Lower lobe of right lung (tissue), 2 donors: ENCODE measurements around the gene CCDC149. TPM values are rescaled to one million over a fixed set of nuclear protein-coding genes. Genes with fewer than 3 reads are reported as not detected.

ENCODE experiments used
- ATAC-seq, 2 donors: fragments of 200-7000 bp; cut with Tn5 transposase; one replicate each; pipeline ENCODE4 v1.9.1; 2020 to 2022; ENCODE audit warnings: mild to moderate bottlenecking in 2 of 2, moderate library complexity in 2 of 2
- DNase-seq: peaks from one replicate; pipeline ENCODE4 v3.0.0-alpha.2; 2020
- H3K27ac ChIP-seq: fragments of 200-600 bp; one replicate; pipeline ENCODE4 v1.8.0; 2022
- H3K27me3 ChIP-seq: fragments of 200-600 bp; one replicate; pipeline ENCODE4 v1.8.0; 2022; ENCODE audit warnings: low read depth
- H3K36me3 ChIP-seq: fragments of 200-600 bp; one replicate; pipeline ENCODE4 v1.8.0; 2022; ENCODE audit warnings: mild to moderate bottlenecking
- H3K4me1 ChIP-seq: fragments of 200-600 bp; one replicate; pipeline ENCODE4 v1.8.0; 2022
- H3K4me3 ChIP-seq: fragments of 200-600 bp; one replicate; pipeline ENCODE4 v1.8.0; 2022; ENCODE audit warnings: mild to moderate bottlenecking
- H3K9me3 ChIP-seq: fragments of 200-600 bp; one replicate; pipeline ENCODE4 v1.8.0; 2022
- CTCF ChIP-seq: fragments of 200-600 bp; IDR thresholded peaks from one replicate; pipeline ENCODE4 v1.8.0; 2022; ENCODE audit warnings: antibody characterized with exemption, mild to moderate bottlenecking
- intact Hi-C: fragments of 100-400 bp; cut with DNase I; formaldehyde crosslinking; loops from one replicate; pipeline ENCODE4 v1.11.0; 2022
- total RNA-seq: library from RNA; stranded (reverse); fragmentation: NEBNext Ultra II Directional; extraction: Animal tissue kit (Norgen Biotek cat#: 25700); gene quantifications from one replicate; pipeline ENCODE4 v1.2.1, GENCODE V29; 2021
- donor health status: DM: no; HTN: yes; CAD: no; lungs with severe emphysema.

CCDC149 gene
- total RNA-seq, 1 donor from 2014 or later, result 23.8 TPM

GRCh38 chr4:24809815-24810405, 102.9 kb downstream of the CCDC149 start:
- no peak for TF ChIP-seq CTCF
- peaks cover 10% of the 10 kb centered on the region for H3K36me3 ChIP-seq
- H3K4me3 ChIP-seq, result no peak overlapping the region
- H3K4me1 ChIP-seq, result no peaks in the 10 kb centered on the region
- DNase-seq (no peak), ATAC-seq (no peak)
- no peaks in the 10 kb centered on the region for H3K27me3 ChIP-seq
- no peak overlapping the region for H3K27ac ChIP-seq
- no peaks in the 10 kb centered on the region for H3K9me3 ChIP-seq
- intact Hi-C loops, result no loop called here

GRCh38 chr4:24809376-24809775, 103.5 kb downstream of the CCDC149 start:
- Histone ChIP-seq H3K4me1 (no peaks in the 10 kb centered on the region), H3K36me3 (peaks cover 10% of the 10 kb centered on the region), H3K9me3 (no peaks in the 10 kb centered on the region), H3K4me3 (no peak overlapping the region), H3K27ac (no peak overlapping the region), H3K27me3 (no peaks in the 10 kb centered on the region)
- intact Hi-C loops, result no loop called here
- ATAC-seq (no peak), DNase-seq (no peak)
- TF ChIP-seq CTCF, result no peak

GRCh38 chr4:24808955-24809354, 103.9 kb downstream of the CCDC149 start:
- DNase-seq, result no peak
- Histone ChIP-seq H3K27me3 (no peaks in the 10 kb centered on the region), H3K4me1 (no peaks in the 10 kb centered on the region), H3K4me3 (no peak overlapping the region), H3K27ac (no peak overlapping the region), H3K36me3 (peaks cover 10% of the 10 kb centered on the region), H3K9me3 (no peaks in the 10 kb centered on the region)
- TF ChIP-seq CTCF, result no peak
- ATAC-seq, result no peak
- intact Hi-C loops, result no loop called here

- ATAC-seq, result no peak
- Histone ChIP-seq H3K27ac (no peak overlapping the region), H3K36me3 (peaks cover 10% of the 10 kb centered on the region), H3K4me3 (no peak overlapping the region), H3K9me3 (no peaks in the 10 kb centered on the region), H3K4me1 (no peaks in the 10 kb centered on the region), H3K27me3 (no peaks in the 10 kb centered on the region)
- no peak for DNase-seq
- no peak for TF ChIP-seq CTCF
- intact Hi-C loops, result no loop called here
Measured at GRCh38 chr4:24808261-24808660, 104.6 kb downstream of the CCDC149 start.

GRCh38 chr4:24807611-24808010, 105.2 kb downstream of the CCDC149 start:
- Histone ChIP-seq H3K4me3 (no peak overlapping the region), H3K9me3 (no peaks in the 10 kb centered on the region), H3K27me3 (no peaks in the 10 kb centered on the region), H3K4me1 (no peaks in the 10 kb centered on the region), H3K36me3 (peaks cover 10% of the 10 kb centered on the region), H3K27ac (no peak overlapping the region)
- intact Hi-C loops, result no loop called here
- ATAC-seq (no peak), DNase-seq (no peak)
- no peak for TF ChIP-seq CTCF
